DOHH2 (cell line): Measurements from ENCODE around the gene PPP2R5A.

Source experiments
- H3F3A ChIP-seq: fragments of 200-600 bp; sonication (generic), shearing (Covaris generic); 2 replicates; pipeline ENCODE4 v1.6.0; 2016; ENCODE audit warnings: antibody characterized with exemption, mild to moderate bottlenecking; ENCODE audit not compliant: control insufficient read depth, insufficient read depth
- H3K27ac ChIP-seq: fragments of 200-600 bp; sonication (generic); 2 replicates; pipeline ENCODE4 v1.5.1; 2014; ENCODE audit warnings: low read depth, mild to moderate bottlenecking, low read length, moderate library complexity
- H3K27me3 ChIP-seq: fragments of 200-600 bp; sonication (generic); 2 replicates; pipeline ENCODE4 v1.6.1; 2014; ENCODE audit warnings: mild to moderate bottlenecking, low read length, mixed read lengths; ENCODE audit not compliant: control insufficient read depth
- H3K36me3 ChIP-seq: fragments of 200-600 bp; sonication (generic); 2 replicates; pipeline ENCODE4 v1.6.1; 2014; ENCODE audit warnings: mild to moderate bottlenecking, low read length, moderate library complexity, mixed read lengths; ENCODE audit not compliant: control insufficient read depth
- H3K4me1 ChIP-seq: fragments of 200-600 bp; sonication (generic); 2 replicates; pipeline ENCODE4 v1.6.1; 2014; ENCODE audit warnings: mild to moderate bottlenecking, low read length, mixed read lengths; ENCODE audit not compliant: control insufficient read depth
- H3K4me2 ChIP-seq: fragments of 200-600 bp; sonication (generic); 2 replicates; pipeline ENCODE4 v1.6.0; 2014; ENCODE audit warnings: mild to moderate bottlenecking, low read length, moderate library complexity
- H3K4me3 ChIP-seq: fragments of 200-600 bp; sonication (generic); 2 replicates; pipeline ENCODE4 v1.5.1; 2014; ENCODE audit warnings: mild to moderate bottlenecking, low read length, mixed read lengths
- H3K79me2 ChIP-seq: fragments of 200-600 bp; sonication (generic); 2 replicates; pipeline ENCODE4 v1.6.1; 2014; ENCODE audit warnings: mild to moderate bottlenecking, low read length, mixed read lengths; ENCODE audit not compliant: control insufficient read depth
- H3K9me2 ChIP-seq: fragments of 200-600 bp; sonication (generic); replicated peaks from 2 replicates; pipeline ENCODE4 v1.6.1; 2014; ENCODE audit warnings: mild to moderate bottlenecking, low read length, mixed read lengths; ENCODE audit not compliant: control insufficient read depth
- H3K9me3 ChIP-seq: fragments of 200-600 bp; sonication (generic); 2 replicates; pipeline ENCODE4 v1.6.1; 2014; ENCODE audit warnings: antibody characterized with exemption, low read length, mixed read lengths; ENCODE audit not compliant: control insufficient read depth, insufficient read depth
- H4K20me1 ChIP-seq: fragments of 200-600 bp; sonication (generic); 2 replicates; pipeline ENCODE4 v1.6.0; 2014; ENCODE audit warnings: low read depth, mild to moderate bottlenecking, antibody characterized with exemption, low read length, moderate library complexity; ENCODE audit not compliant: control insufficient read depth, insufficient read depth
- CTCF ChIP-seq: fragments of 200-600 bp; sonication (generic); IDR thresholded peaks from one replicate; pipeline ENCODE4 v1.5.1; 2014; ENCODE audit warnings: antibody characterized with exemption, mild to moderate bottlenecking, low read depth, low read length; ENCODE audit not compliant: poor library complexity, severe bottlenecking
- EZH2phosphoT487 ChIP-seq: fragments of 200-600 bp; sonication (generic); IDR thresholded peaks from 2 replicates; pipeline ENCODE4 v1.6.1; 2017; ENCODE audit warnings: borderline replicate concordance, mild to moderate bottlenecking, antibody characterized with exemption, low read length, moderate library complexity, mixed read lengths

The PPP2R5A gene

GRCh38 chr1:212290608-212291007, 5.4 kb downstream of the PPP2R5A start:
- H3K27me3 ChIP-seq: no peaks in the 10 kb centered on the region
- H3F3A ChIP-seq: 0 out of 2 replicates have a peak, but pooled peaks cover 14% of the 10 kb centered on the region
- H3K27ac ChIP-seq: no peak overlapping the region
- peaks cover 53% of the 10 kb centered on the region for H3K4me1 ChIP-seq
- no peaks in the 10 kb centered on the region for H3K9me3 ChIP-seq
- TF ChIP-seq CTCF (no peak), EZH2phosphoT487 (no peak)
- H3K4me3 ChIP-seq: no peak overlapping the region
- H3K9me2 ChIP-seq: no peaks in the 10 kb centered on the region
- H3K36me3 ChIP-seq: peaks cover 18% of the 10 kb centered on the region
- peaks cover 22% of the 10 kb centered on the region; the same call in 1 of the 2 replicates for H4K20me1 ChIP-seq
- no peak overlapping the region for H3K4me2 ChIP-seq
- peaks cover 98% of the 10 kb centered on the region for H3K79me2 ChIP-seq

GRCh38 chr1:212291505-212292134, 6.4 kb downstream of the PPP2R5A start:
- peaks cover 25% of the 10 kb centered on the region; the same call in 1 of the 2 replicates for H4K20me1 ChIP-seq
- no peaks in the 10 kb centered on the region for H3K9me3 ChIP-seq
- H3K4me1 ChIP-seq: peaks cover 53% of the 10 kb centered on the region
- H3K9me2 ChIP-seq: no peaks in the 10 kb centered on the region
- peak overlapping the region; percentile 38 for H3K4me2 ChIP-seq
- H3K79me2 ChIP-seq: peaks cover 99% of the 10 kb centered on the region
- H3K36me3 ChIP-seq: peaks cover 10% of the 10 kb centered on the region
- H3K27me3 ChIP-seq: no peaks in the 10 kb centered on the region
- peak; percentile 83 for TF ChIP-seq CTCF
- no peak for TF ChIP-seq EZH2phosphoT487
- H3K27ac ChIP-seq: no peak overlapping the region
- no peak overlapping the region for H3K4me3 ChIP-seq
- 0 out of 2 replicates have a peak, but pooled peaks cover 14% of the 10 kb centered on the region for H3F3A ChIP-seq

GRCh38 chr1:212292250-212293105, 7.3 kb downstream of the PPP2R5A start:
- H3K4me2 ChIP-seq: no peak overlapping the region

More at GRCh38 chr1:212292250-212293105, 7.3 kb downstream of the PPP2R5A start:
- peaks cover 97% of the 10 kb centered on the region for H3K79me2 ChIP-seq
- no peaks in the 10 kb centered on the region for H3K9me3 ChIP-seq
- H3F3A ChIP-seq: 0 out of 2 replicates have a peak, but pooled peaks cover 14% of the 10 kb centered on the region
- H3K27me3 ChIP-seq: no peaks in the 10 kb centered on the region
- H3K4me3 ChIP-seq: no peak overlapping the region
- peaks cover 25% of the 10 kb centered on the region; the same call in 1 of the 2 replicates for H4K20me1 ChIP-seq
- TF ChIP-seq EZH2phosphoT487 (no peak), CTCF (no peak)
- H3K36me3 ChIP-seq: peaks cover 8% of the 10 kb centered on the region
- H3K27ac ChIP-seq: no peak overlapping the region
- peaks cover 49% of the 10 kb centered on the region for H3K4me1 ChIP-seq
- no peaks in the 10 kb centered on the region for H3K9me2 ChIP-seq
